GM12801 (cell line): ENCODE results near the gene ANKRD33B.

Experiments used
- TF ChIP-seq, protein P1 (sequence below): IDR thresholded peaks from one replicate; pipeline ENCODE4 v1.5.1; 2011; ENCODE audit warnings: control low read depth; ENCODE audit not compliant: insufficient read length; ENCODE audit errors: extremely low read depth

ANKRD33B gene

DNA sequence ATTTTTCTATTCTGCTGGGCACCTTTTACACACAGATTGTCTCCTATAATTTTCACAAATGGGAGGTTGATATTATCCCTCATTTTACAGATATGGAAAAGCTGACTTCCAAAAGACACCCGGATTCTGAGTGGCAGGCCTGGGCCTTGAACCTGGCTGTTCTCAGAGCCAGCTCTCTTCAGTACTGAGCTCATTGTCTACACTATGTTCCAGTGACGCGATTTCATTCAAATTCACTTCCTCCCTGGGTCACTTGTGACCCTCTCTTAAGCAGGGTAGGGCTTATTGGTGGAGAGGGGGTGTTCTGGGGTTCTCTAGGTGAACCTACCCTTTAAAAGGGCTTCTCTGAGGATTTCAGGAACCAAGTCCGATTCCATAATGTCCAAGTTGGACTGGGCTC lies 70.2 kb downstream of the ANKRD33B start:
- TF ChIP-seq, protein P1, sequence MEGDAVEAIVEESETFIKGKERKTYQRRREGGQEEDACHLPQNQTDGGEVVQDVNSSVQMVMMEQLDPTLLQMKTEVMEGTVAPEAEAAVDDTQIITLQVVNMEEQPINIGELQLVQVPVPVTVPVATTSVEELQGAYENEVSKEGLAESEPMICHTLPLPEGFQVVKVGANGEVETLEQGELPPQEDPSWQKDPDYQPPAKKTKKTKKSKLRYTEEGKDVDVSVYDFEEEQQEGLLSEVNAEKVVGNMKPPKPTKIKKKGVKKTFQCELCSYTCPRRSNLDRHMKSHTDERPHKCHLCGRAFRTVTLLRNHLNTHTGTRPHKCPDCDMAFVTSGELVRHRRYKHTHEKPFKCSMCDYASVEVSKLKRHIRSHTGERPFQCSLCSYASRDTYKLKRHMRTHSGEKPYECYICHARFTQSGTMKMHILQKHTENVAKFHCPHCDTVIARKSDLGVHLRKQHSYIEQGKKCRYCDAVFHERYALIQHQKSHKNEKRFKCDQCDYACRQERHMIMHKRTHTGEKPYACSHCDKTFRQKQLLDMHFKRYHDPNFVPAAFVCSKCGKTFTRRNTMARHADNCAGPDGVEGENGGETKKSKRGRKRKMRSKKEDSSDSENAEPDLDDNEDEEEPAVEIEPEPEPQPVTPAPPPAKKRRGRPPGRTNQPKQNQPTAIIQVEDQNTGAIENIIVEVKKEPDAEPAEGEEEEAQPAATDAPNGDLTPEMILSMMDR = no peak

DNA sequence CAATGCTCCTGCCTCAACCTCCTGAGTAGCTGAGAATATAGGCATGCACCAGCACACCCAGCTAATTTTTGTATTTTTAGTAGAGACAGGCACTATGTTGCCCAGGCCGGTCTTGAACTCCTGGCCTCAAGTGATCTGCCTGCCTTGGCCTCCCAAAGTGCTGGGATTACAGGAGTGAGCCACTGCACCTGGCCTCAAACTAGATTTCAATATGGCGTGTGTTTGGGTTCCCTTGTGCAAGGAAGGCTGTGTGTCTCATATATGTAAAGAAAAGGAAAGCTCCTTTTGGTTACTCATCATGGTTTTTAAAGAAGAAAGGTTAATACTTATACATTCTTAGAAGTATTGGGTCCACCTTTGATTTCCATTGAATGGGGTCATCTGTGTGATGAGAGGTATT lies 70.7 kb downstream of the ANKRD33B start:
- TF ChIP-seq, protein P1 = no peak

DNA sequence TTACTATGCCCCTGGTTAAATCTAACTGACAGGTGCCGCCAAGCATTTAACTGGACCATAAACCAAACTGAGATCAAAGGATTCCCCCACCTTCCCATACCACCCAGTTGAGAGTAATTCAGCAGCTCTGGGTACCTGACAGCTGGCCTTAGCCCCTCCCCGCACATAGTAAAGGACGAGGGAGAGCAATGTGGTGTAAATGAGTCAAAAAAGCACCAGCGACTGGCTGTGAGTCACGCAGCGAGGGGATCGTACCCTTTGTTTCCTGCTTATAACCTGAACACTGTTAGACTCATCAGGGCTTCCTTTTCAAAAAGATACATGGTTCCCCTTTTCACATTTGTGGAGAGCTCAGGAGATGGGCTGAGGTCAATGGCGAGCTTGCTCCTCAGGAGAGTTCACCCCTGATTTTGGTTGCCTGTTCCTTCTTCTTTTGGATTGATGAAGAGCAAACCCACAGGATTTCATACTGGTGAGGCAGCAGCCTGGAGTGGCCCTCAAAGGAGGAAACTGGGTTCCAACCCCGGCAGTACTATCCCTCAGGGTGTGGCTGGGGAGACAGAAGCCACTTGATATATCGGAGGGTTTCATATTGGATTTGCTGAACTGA lies 71.5 kb downstream of the ANKRD33B start:
- TF ChIP-seq, protein P1 = no peak

DNA sequence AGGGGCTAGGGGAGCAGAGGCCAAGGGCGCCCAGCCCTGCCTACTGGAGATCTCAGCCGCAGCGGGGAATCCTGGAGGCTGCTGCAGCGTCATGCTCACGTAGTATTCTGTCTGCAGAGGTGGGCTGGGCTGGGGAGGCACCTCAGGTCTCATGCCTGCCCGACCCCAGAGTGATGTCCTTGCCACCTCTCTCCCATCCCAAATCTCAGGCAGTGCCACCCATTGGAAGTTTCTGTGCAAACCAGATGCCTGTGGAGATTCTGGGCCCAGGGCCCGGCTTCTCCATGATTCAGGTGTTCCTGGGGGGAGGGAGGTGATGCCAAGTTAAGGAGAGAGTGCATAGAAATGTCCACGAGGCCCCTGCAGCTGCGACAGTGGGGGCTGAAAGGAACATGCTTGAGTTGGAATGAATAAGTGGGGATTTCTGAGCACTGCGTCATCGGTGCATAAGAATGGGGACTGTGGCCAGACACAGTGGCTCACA lies 72.0 kb downstream of the ANKRD33B start:
- TF ChIP-seq, protein P1 = no peak

DNA sequence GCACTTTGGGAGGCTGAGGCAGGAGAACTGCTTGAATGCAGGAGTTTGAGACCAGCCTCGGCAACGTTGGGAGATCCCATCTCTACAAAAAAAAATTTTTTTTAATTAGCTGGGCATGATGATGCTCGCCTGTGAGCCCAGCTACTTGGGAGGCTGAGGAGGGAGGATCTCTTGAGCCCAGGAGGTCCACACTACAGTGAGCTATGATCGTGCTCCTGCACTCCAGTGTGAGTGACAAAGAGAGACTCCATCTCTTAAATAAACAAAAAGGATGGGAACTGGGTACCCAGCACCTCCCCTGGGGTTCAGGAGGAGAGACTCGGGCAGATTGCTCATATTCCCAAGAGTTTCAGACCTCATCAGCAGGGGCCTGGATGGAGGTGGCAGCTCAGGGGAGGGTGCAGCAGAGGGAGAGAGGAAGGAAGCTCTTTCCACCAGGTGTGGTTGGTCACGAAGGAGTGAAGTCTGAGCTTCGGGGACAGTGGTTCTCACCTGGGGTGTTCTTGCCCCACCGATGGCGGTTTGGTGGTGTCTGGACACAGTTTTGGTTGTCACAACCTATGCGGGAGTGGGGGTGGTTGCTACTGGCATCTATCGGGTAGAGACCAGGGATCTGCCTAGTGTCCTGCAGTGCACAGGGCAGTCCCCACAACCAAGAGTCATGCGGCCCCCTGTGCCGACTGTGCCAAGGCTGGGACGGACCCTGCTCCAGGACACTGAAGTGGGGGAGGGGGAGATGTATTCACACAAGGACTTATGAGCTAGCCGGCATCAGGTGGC lies 72.7 kb downstream of the ANKRD33B start:
- TF ChIP-seq, protein P1 = no peak

DNA sequence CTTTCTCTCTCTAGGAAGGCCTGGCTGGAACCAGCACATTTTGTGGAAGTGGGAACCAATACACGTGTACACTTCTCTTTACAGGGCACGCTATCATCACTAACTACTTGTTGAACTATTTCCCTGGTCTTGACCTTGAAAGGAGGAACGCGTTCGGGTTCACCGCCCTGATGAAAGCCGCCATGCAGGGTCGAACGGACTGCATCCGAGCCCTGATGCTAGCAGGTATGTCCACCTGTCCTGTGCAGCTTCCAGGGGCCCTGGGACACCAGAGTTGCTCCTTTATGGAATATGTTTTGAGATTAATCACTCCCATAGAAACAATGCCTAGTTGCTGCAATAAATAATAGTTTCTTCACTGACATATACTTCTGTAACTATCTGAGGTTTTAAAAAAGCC lies 74.1 kb downstream of the ANKRD33B start:
- TF ChIP-seq, protein P1 = no peak

DNA sequence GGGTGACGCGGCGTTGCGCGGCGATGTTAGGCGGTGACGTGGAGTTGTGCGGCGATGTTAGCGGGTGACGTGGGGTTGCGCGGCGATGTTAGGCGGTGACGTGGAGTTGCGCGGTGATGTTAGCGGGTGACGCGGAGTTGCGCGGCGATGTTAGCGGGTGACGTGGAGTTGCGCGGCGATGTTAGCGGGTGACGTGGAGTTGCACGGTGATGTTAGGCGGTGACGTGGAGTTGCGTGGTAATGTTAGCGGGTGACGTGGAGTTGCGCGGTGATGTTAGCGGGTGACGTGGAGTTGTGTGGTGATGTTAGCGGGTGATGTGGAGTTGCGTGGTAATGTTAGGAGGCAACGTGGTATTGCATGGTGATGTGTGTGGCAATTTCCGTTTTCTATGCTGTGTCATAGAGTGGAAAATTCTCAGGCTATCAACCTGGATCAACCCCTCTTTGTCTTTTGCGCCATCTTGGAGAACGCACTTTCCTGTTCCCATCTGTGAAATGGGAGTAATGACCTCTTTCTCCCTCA lies 76.0 kb downstream of the ANKRD33B start:
- TF ChIP-seq, protein P1 = no peak
